Endothelial cell of umbilical vein (primary cell): Measurements from ENCODE around the gene ITM2C.

ENCODE experiments used
- CTCF ChIP-seq, 2 donors: IDR thresholded peaks; 1 replicate in 1 of 2; 2 replicates in 1 of 2; pipeline ENCODE4 v1.5.1; 2011; ENCODE audit warnings: low read length in 2 of 2, mild to moderate bottlenecking in 2 of 2, moderate library complexity in 2 of 2, control low read depth in 1 of 2, inconsistent platforms in 1 of 2, low read depth in 1 of 2; ENCODE audit not compliant: insufficient read depth in 1 of 2; ENCODE audit errors: extremely low read depth in 1 of 2
- EZH2 ChIP-seq: IDR thresholded peaks from 2 replicates; pipeline ENCODE4 v1.6.1; 2012; ENCODE audit warnings: borderline replicate concordance, low read depth, mild to moderate bottlenecking, moderate library complexity, low read length, inconsistent platforms; ENCODE audit not compliant: severe bottlenecking
- GATA2 ChIP-seq: IDR thresholded peaks from 2 replicates; pipeline ENCODE4 v1.7.0; 2011; ENCODE audit warnings: low read depth, mild to moderate bottlenecking, moderate library complexity, mixed read lengths, low read length; ENCODE audit not compliant: insufficient read length, insufficient read depth
- JUN ChIP-seq: IDR thresholded peaks from 2 replicates; pipeline ENCODE4 v1.6.1; 2011; ENCODE audit warnings: borderline replicate concordance, low read depth; ENCODE audit not compliant: insufficient read length, insufficient read depth
- POLR2A ChIP-seq: IDR thresholded peaks from 2 replicates; pipeline ENCODE4 v1.6.1; 2012; ENCODE audit warnings: low read depth, mild to moderate bottlenecking, control low read depth, low read length
- POLR2AphosphoS5 ChIP-seq: IDR thresholded peaks from 2 replicates; pipeline ENCODE4 v1.6.1; 2012; ENCODE audit warnings: low read depth, mild to moderate bottlenecking, control low read depth, low read length, moderate library complexity; ENCODE audit not compliant: insufficient read depth

DNA sequence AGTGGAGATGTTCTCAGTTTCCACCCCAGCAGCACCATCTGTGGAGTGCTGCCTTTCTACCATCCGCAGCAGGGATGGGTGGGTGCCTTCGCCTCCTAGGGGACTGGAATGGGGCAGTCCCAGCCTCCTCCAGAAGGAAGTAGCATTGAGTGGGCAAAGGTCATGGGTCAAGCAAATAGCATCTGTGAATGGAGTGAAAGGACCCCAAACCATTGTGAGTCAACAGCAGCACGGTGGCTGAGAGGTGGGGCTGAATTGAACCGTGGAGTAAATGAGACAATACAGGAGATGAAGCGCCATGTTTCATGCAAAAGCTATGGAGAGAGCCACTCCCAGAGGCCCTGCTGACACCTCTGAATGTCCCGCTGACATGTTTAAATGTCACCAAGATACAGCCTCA, 50.6 kb downstream of the ITM2C start:
- TF ChIP-seq POLR2AphosphoS5 (no peak), POLR2A (no peak), EZH2 (no peak), CTCF (IDR thresholded peaks at IDR 0.05; ENCODE audit: extremely low read depth in 1 of 2, insufficient read depth in 1 of 2, low read depth in 1 of 2, low read length in 2 of 2) (no peak), JUN (no peak), GATA2 (no peak)
